ENCODE results near the gene DIP2C. TPM values are rescaled to one million over a fixed set of nuclear protein-coding genes. Genes with fewer than 3 reads are reported as not detected.
"Not testable (repeated sequence)": the region's sequence is repeated elsewhere in the genome, so short reads cannot be mapped to it uniquely, and the experiment has no call there.

DIP2C gene
- total RNA-seq, 1 donor from 2014 or later: 30.8 TPM

DNA sequence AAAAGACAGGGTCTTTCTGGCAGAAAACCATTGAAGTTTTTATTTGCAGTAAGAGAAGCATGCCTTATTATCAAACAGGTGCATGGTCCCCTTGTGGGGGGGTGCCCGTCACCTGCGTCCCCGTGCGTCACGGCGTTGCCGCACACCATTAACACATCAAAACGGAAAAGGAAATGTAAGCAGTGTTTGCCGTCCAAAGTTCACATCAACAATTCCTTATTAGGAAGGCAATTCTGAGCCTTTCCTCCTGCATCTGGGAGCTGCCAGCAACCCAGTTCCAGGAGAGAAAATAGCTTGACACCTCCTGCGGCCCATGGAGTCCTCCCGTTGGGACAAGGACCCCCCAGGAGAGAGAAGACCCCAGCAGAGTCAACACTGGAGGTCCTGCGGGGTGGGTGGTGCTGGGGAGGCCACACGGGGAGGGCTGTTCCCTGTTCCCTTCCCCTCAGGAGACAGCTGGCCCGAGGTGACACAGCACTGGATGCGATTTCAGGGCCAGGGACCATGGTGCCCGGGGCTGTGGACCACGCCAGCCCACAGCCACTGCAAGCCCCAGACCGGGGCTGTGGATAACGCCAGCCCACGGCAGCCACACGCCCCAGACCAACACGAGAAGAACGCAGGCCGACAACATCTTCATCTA lies 39.5 kb downstream of the DIP2C start:
- Histone ChIP-seq H3K36me3 (peaks cover 2% of the 10 kb centered on the region), H3K27me3 (ENCODE audit: low read depth) (no peaks in the 10 kb centered on the region), H3K4me1 (peaks cover 54% of the 10 kb centered on the region), H3K4me3 (peak overlapping the region; percentile 52), H3K27ac (replicated peaks) (peak overlapping the region; percentile 60), H3K9me3 (replicated peaks) (peaks cover 11% of the 10 kb centered on the region)
- intact Hi-C loops (cut with micrococcal nuclease): no loop called here
- TF ChIP-seq, protein P1, sequence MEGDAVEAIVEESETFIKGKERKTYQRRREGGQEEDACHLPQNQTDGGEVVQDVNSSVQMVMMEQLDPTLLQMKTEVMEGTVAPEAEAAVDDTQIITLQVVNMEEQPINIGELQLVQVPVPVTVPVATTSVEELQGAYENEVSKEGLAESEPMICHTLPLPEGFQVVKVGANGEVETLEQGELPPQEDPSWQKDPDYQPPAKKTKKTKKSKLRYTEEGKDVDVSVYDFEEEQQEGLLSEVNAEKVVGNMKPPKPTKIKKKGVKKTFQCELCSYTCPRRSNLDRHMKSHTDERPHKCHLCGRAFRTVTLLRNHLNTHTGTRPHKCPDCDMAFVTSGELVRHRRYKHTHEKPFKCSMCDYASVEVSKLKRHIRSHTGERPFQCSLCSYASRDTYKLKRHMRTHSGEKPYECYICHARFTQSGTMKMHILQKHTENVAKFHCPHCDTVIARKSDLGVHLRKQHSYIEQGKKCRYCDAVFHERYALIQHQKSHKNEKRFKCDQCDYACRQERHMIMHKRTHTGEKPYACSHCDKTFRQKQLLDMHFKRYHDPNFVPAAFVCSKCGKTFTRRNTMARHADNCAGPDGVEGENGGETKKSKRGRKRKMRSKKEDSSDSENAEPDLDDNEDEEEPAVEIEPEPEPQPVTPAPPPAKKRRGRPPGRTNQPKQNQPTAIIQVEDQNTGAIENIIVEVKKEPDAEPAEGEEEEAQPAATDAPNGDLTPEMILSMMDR (IDR thresholded peaks at IDR 0.05; ENCODE audit: borderline replicate concordance): no peak
- no peak for DNase-seq

DNA sequence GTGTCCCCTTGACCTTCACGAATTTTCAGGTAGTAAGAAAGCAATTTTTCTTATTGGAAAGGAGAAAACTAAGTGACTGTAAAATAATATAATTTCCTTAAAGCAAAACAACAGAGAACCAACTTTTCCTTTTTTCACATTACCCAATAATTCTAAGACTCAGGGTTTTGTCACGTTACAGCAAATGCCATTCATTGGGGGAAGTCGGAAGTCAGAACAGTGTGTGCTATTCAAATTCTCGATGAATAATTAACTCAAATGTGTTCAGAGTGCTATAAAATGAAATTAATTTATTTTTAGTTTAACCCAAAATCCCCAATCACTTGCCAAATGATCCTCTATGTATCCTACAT lies 40.0 kb downstream of the DIP2C start:
- Histone ChIP-seq H3K27ac (replicated peaks) (peak overlapping the region; percentile 60), H3K4me3 (no peak overlapping the region), H3K27me3 (ENCODE audit: low read depth) (no peaks in the 10 kb centered on the region), H3K9me3 (replicated peaks) (peaks cover 16% of the 10 kb centered on the region), H3K36me3 (peaks cover 6% of the 10 kb centered on the region), H3K4me1 (peaks cover 49% of the 10 kb centered on the region)
- intact Hi-C loops (cut with micrococcal nuclease): no loop called here
- DNase-seq: no peak
- TF ChIP-seq, protein P1 (IDR thresholded peaks at IDR 0.05; ENCODE audit: borderline replicate concordance): no peak

GRCh38 chr10:647019-647418 lies 42.4 kb downstream of the DIP2C start:
- H3K27ac ChIP-seq (replicated peaks); H3K4me3 ChIP-seq; H3K36me3 ChIP-seq; intact Hi-C loops (cut with micrococcal nuclease); H3K27me3 ChIP-seq (ENCODE audit: low read depth); DNase-seq: not testable (repeated sequence)
- Histone ChIP-seq H3K4me1 (peaks cover 33% of the 10 kb centered on the region), H3K9me3 (replicated peaks) (peaks cover 22% of the 10 kb centered on the region)

DNA sequence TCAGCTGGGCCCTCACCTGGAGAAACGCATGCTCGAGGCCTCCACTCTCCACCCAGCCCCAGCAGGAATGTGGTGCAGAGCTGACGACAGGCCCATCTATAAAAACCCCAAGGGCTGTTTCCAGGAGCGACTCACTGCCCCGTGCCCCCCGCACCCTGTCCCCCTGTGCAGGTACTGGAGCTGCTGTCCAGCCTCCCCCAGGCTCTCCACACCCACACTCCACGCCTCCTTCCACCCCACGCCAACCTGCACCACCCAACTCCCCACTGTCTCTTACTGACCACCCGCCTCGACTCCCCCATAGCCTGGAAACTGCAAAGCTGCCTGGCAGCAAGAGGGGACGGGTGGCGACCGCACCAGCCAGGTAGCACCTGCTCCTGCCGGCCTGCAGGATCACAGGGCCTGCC lies 43.3 kb downstream of the DIP2C start:
- TF ChIP-seq, protein P1 (IDR thresholded peaks at IDR 0.05; ENCODE audit: borderline replicate concordance): no peak
- intact Hi-C loops (cut with micrococcal nuclease): no loop called here
- H3K4me3 ChIP-seq: no peak overlapping the region
- H3K9me3 ChIP-seq (replicated peaks): peaks cover 22% of the 10 kb centered on the region
- no peak for DNase-seq
- no peaks in the 10 kb centered on the region for H3K27me3 ChIP-seq (ENCODE audit: low read depth)
- peaks cover 6% of the 10 kb centered on the region for H3K36me3 ChIP-seq
- H3K4me1 ChIP-seq: peaks cover 34% of the 10 kb centered on the region
- no peak overlapping the region for H3K27ac ChIP-seq (replicated peaks)

DNA sequence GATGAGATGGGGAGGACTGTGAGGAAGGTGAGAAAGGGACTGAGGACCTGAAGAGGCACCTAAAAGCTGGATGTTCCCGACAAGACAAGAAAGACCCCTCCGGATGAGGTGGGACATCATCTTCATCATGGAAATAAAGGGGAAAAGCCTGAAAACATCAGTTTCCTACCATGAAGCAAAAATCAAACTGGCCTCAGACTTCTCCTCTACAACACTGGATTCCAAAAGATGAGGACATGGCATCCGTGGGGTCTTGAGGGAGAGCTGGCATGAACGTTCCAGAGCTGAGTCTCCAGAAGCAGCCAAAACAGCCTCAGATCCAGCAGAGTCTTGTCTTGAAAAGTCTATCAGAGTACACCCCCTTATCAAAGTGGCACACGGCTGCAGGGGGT lies 44.5 kb downstream of the DIP2C start:
- Histone ChIP-seq H3K27me3 (ENCODE audit: low read depth) (no peaks in the 10 kb centered on the region), H3K9me3 (replicated peaks) (peaks cover 22% of the 10 kb centered on the region), H3K27ac (replicated peaks) (no peak overlapping the region), H3K4me3 (no peak overlapping the region), H3K4me1 (peaks cover 22% of the 10 kb centered on the region), H3K36me3 (peaks cover 6% of the 10 kb centered on the region)
- intact Hi-C loops (cut with micrococcal nuclease): no loop called here
- TF ChIP-seq, protein P1 (IDR thresholded peaks at IDR 0.05; ENCODE audit: borderline replicate concordance): no peak
- DNase-seq: no peak

GRCh38 chr10:644076-644942 lies 45.2 kb downstream of the DIP2C start:
- no peak overlapping the region for H3K27ac ChIP-seq (replicated peaks)
- H3K4me3 ChIP-seq: no peak overlapping the region
- no peak for DNase-seq
- peaks cover 16% of the 10 kb centered on the region for H3K4me1 ChIP-seq
- TF ChIP-seq, protein P1 (IDR thresholded peaks at IDR 0.05; ENCODE audit: borderline replicate concordance): no peak
- H3K27me3 ChIP-seq (ENCODE audit: low read depth): no peaks in the 10 kb centered on the region
- H3K9me3 ChIP-seq (replicated peaks): peaks cover 22% of the 10 kb centered on the region
- intact Hi-C loops (cut with micrococcal nuclease): no loop called here
- H3K36me3 ChIP-seq: peaks cover 6% of the 10 kb centered on the region
